Keratinocyte (primary cell): ENCODE results near the gene KAT6B. TPM values are rescaled to one million over a fixed set of nuclear protein-coding genes. Genes with fewer than 3 reads are reported as not detected.

Source experiments
- DNase-seq: peaks from one replicate; pipeline ENCODE4 v3.0.0-alpha.2; 2011; ENCODE audit warnings: low read depth, missing footprints, low spot score
- FAIRE-seq: peaks from 2 replicates; lab custom pipeline; 2011; peaks lifted over from hg19 to GRCh38; lab: Jason Lieb, UNC
- H2AFZ ChIP-seq: 2 replicates; pipeline ENCODE4 v1.6.0; 2012; ENCODE audit warnings: low read length, control low read depth, inconsistent platforms; ENCODE audit not compliant: control insufficient read depth
- H3K27ac ChIP-seq: 2 replicates; pipeline ENCODE4 v1.5.1; 2011; ENCODE audit warnings: low read length; ENCODE audit not compliant: control insufficient read depth, insufficient read depth
- H3K27me3 ChIP-seq: 3 replicates; pipeline ENCODE4 v1.6.0; 2011; ENCODE audit warnings: low read length; ENCODE audit not compliant: control insufficient read depth, insufficient read depth; ENCODE audit errors: extremely low read depth
- H3K36me3 ChIP-seq, 2 experiments: 2 replicates in 1 of 2; 3 replicates in 1 of 2; pipeline ENCODE4 v1.5.1; 2011; ENCODE audit warnings: low read length in 2 of 2, mild to moderate bottlenecking in 1 of 2; ENCODE audit not compliant: control insufficient read depth in 2 of 2, insufficient read depth in 2 of 2; ENCODE audit errors: extremely low read depth in 1 of 2
- H3K4me1 ChIP-seq: 3 replicates; pipeline ENCODE4 v1.5.1; 2011; ENCODE audit warnings: low read length; ENCODE audit not compliant: control insufficient read depth, insufficient read depth; ENCODE audit errors: extremely low read depth
- H3K4me2 ChIP-seq: 3 replicates; pipeline ENCODE4 v1.6.0; 2011; ENCODE audit warnings: low read depth, low read length; ENCODE audit not compliant: control insufficient read depth, insufficient read depth; ENCODE audit errors: extremely low read depth
- H3K4me3 ChIP-seq, 3 experiments: fragments of 200-600 bp in 1 of 3; sonication (generic) in 1 of 3; 2 replicates in 2 of 3; 3 replicates in 1 of 3; pipeline ENCODE4 v1.5.1; 2011 to 2016; ENCODE audit warnings: low read length in 3 of 3, mild to moderate bottlenecking in 3 of 3, control low read depth in 2 of 3, inconsistent platforms in 1 of 3, low read depth in 1 of 3, mixed read lengths in 1 of 3, mixed run types in 1 of 3, moderate library complexity in 1 of 3; ENCODE audit not compliant: control insufficient read depth in 2 of 3, insufficient read depth in 2 of 3; ENCODE audit errors: extremely low read depth in 1 of 3
- H3K79me2 ChIP-seq: 2 replicates; pipeline ENCODE4 v1.6.0; 2012; ENCODE audit warnings: low read length; ENCODE audit not compliant: control insufficient read depth, insufficient read depth
- H3K9ac ChIP-seq: 3 replicates; pipeline ENCODE4 v1.6.0; 2011; ENCODE audit warnings: low read length; ENCODE audit not compliant: control insufficient read depth, insufficient read depth; ENCODE audit errors: extremely low read depth
- H3K9me1 ChIP-seq: 3 replicates; pipeline ENCODE4 v1.6.0; 2011; ENCODE audit warnings: low read length; ENCODE audit not compliant: control insufficient read depth, insufficient read depth; ENCODE audit errors: extremely low read depth
- H3K9me3 ChIP-seq: 2 replicates; pipeline ENCODE4 v1.5.1; 2012; ENCODE audit warnings: low read depth, low read length; ENCODE audit not compliant: control insufficient read depth
- H4K20me1 ChIP-seq: 3 replicates; pipeline ENCODE4 v1.6.0; 2011; ENCODE audit warnings: low read length; ENCODE audit not compliant: control insufficient read depth, insufficient read depth; ENCODE audit errors: extremely low read depth
- EZH2 ChIP-seq: IDR thresholded peaks from one replicate; pipeline ENCODE4 v1.6.1; 2012; ENCODE audit warnings: inconsistent platforms, mild to moderate bottlenecking, low read length, moderate library complexity
- dilution Hi-C: fragments of 300-500 bp; cut with MboI; formaldehyde crosslinking; loops from one replicate; pipeline ENCODE4 v1.7.0; 2020; ENCODE audit warnings: low sequenced_read_pairs; ENCODE audit not compliant: extremely low pct_ligation_motif_present
- polyA plus RNA-seq, 5 experiments: library from polyadenylated mRNA; depleted of rRNA in 3 of 5; stranded (reverse) in 3 of 5; stranded (forward) in 1 of 5; unstranded in 1 of 5; fragments of >200 nt; gene quantifications; 1 replicate in 1 of 5; 2 replicates in 3 of 5; 3 replicates in 1 of 5; pipeline versions ENCODE4 v1.2.1 to v1.2.3, GENCODE V29; 2011 to 2012; ENCODE audit warnings: missing spikeins in 2 of 5, low read depth in 1 of 5, low replicate concordance in 1 of 5
- TF ChIP-seq, protein P1 (sequence below), 3 experiments: IDR thresholded peaks in 1 of 3; conservative IDR thresholded peaks in 1 of 3; optimal IDR thresholded peaks in 1 of 3; 2 replicates in 2 of 3; 3 replicates in 1 of 3; pipeline versions ENCODE3 to v1.5.1; 2011; ENCODE audit warnings: low read length in 3 of 3, mild to moderate bottlenecking in 3 of 3, moderate library complexity in 2 of 3, control low read depth in 1 of 3, inconsistent platforms in 1 of 3; ENCODE audit not compliant: insufficient read depth in 2 of 3; ENCODE audit errors: extremely low read depth in 1 of 3

KAT6B gene
- polyA plus RNA-seq, 1 donor (not counting 4 experiments of a cell fraction or from before 2014, with no cell fraction given), result 2.9 TPM

DNA sequence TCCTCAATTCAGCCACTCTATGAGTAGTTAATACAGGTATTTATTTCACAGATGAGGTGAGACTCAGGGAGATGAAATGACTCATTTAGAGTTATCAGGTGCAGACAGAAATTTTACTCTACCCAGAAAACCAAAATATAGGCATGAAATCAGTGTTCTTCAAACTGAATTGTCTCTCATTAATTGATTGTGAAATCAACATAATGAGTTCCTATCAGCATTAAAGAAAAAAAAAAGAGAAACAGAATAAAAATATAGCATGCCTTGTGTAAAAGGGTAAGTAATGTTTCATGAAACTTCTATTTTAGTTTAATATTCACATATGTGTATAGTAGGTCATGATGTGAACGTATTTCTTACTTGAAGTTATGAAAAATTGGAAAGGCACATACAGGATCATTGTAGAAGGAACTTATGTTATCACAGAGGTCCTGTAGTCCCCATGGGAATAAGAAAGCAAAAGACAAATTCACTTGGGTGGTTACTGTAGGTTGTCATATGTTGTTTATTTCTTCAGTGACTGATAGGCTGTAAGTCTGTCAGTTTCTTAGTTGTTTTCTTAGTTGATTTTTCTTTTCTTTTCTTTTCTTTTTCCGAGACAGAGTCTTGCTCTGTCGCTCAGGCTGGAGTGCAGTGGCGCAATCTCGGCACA lies 47.5 kb downstream of the KAT6B start:
- H3K27ac ChIP-seq, result no peak overlapping the region
- DNase-seq (no peak), FAIRE-seq (no peak)
- no peaks in the 10 kb centered on the region for H4K20me1 ChIP-seq
- H3K4me3 ChIP-seq, result no peak overlapping the region
- H3K79me2 ChIP-seq, result no peaks in the 10 kb centered on the region
- no peaks in the 10 kb centered on the region for H3K9me1 ChIP-seq
- H3K36me3 ChIP-seq, result no peaks in the 10 kb centered on the region
- no peak overlapping the region for H3K4me2 ChIP-seq
- no peaks in the 10 kb centered on the region for H3K9me3 ChIP-seq
- dilution Hi-C loops, result no loop called here
- H3K9ac ChIP-seq, result no peak overlapping the region
- H2AFZ ChIP-seq, result no peak overlapping the region
- peaks cover 10% of the 10 kb centered on the region for H3K4me1 ChIP-seq
- no peak for TF ChIP-seq EZH2
- TF ChIP-seq, protein P1, sequence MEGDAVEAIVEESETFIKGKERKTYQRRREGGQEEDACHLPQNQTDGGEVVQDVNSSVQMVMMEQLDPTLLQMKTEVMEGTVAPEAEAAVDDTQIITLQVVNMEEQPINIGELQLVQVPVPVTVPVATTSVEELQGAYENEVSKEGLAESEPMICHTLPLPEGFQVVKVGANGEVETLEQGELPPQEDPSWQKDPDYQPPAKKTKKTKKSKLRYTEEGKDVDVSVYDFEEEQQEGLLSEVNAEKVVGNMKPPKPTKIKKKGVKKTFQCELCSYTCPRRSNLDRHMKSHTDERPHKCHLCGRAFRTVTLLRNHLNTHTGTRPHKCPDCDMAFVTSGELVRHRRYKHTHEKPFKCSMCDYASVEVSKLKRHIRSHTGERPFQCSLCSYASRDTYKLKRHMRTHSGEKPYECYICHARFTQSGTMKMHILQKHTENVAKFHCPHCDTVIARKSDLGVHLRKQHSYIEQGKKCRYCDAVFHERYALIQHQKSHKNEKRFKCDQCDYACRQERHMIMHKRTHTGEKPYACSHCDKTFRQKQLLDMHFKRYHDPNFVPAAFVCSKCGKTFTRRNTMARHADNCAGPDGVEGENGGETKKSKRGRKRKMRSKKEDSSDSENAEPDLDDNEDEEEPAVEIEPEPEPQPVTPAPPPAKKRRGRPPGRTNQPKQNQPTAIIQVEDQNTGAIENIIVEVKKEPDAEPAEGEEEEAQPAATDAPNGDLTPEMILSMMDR (optimal IDR thresholded peaks at IDR 0.05 in 1 of 3, IDR thresholded peaks at IDR 0.05 in 1 of 3, conservative IDR thresholded peaks at IDR 0.05 in 1 of 3; ENCODE audit: extremely low read depth in 1 of 3, insufficient read depth in 2 of 3, low read length in 3 of 3), result no peak
- no peaks in the 10 kb centered on the region for H3K27me3 ChIP-seq

- no peak overlapping the region for H3K9ac ChIP-seq
- no peak overlapping the region for H3K27ac ChIP-seq
- no peak for TF ChIP-seq EZH2
- TF ChIP-seq, protein P1 (optimal IDR thresholded peaks at IDR 0.05 in 1 of 3, IDR thresholded peaks at IDR 0.05 in 1 of 3, conservative IDR thresholded peaks at IDR 0.05 in 1 of 3; ENCODE audit: extremely low read depth in 1 of 3, insufficient read depth in 2 of 3, low read length in 3 of 3), result no peak
- H2AFZ ChIP-seq, result no peak overlapping the region
- dilution Hi-C loops, result no loop called here
- DNase-seq (no peak), FAIRE-seq (no peak)
- peaks cover 10% of the 10 kb centered on the region for H3K4me1 ChIP-seq
- no peaks in the 10 kb centered on the region for H3K9me1 ChIP-seq
- H3K4me3 ChIP-seq, result no peak overlapping the region
- H3K36me3 ChIP-seq, result no peaks in the 10 kb centered on the region
- no peaks in the 10 kb centered on the region for H4K20me1 ChIP-seq
- H3K4me2 ChIP-seq, result no peak overlapping the region
- no peaks in the 10 kb centered on the region for H3K27me3 ChIP-seq
- no peaks in the 10 kb centered on the region for H3K9me3 ChIP-seq
- H3K79me2 ChIP-seq, result no peaks in the 10 kb centered on the region
Measured at GRCh38 chr10:74874649-74875048, 48.2 kb downstream of the KAT6B start.
